Muscle layer of colon (tissue), 2 donors: ENCODE data around the gene FJX1.

Experiments used
- H3K27ac ChIP-seq: one replicate; pipeline ENCODE4 v1.7.0; 2013; ENCODE audit warnings: low read depth, mild to moderate bottlenecking, low read length, moderate library complexity
- H3K27me3 ChIP-seq, 2 donors: one replicate each; pipeline ENCODE4 v1.7.0; 2013; ENCODE audit warnings: low read length in 2 of 2, mild to moderate bottlenecking in 2 of 2; ENCODE audit not compliant: insufficient read depth in 2 of 2, control insufficient read depth in 1 of 2
- H3K36me3 ChIP-seq: one replicate; pipeline ENCODE4 v1.7.0; 2013; ENCODE audit warnings: mild to moderate bottlenecking, low read length; ENCODE audit not compliant: insufficient read depth
- H3K4me1 ChIP-seq: one replicate; pipeline ENCODE4 v1.7.0; 2013; ENCODE audit warnings: mild to moderate bottlenecking, low read length; ENCODE audit not compliant: insufficient read depth
- H3K4me3 ChIP-seq, 2 donors: one replicate each; pipeline ENCODE4 v1.7.0; 2013; ENCODE audit warnings: low read length in 2 of 2, low read depth in 1 of 2, mild to moderate bottlenecking in 1 of 2, moderate library complexity in 1 of 2
- H3K9ac ChIP-seq: one replicate; pipeline ENCODE4 v1.7.0; 2013; ENCODE audit warnings: low read length
- H3K9me3 ChIP-seq: one replicate; pipeline ENCODE4 v1.7.0; 2013; ENCODE audit warnings: mild to moderate bottlenecking, low read length
- donor health status: abdominal sarcoma.
- donor health status: Adenocarcinoma of cecum.

FJX1 gene

DNA sequence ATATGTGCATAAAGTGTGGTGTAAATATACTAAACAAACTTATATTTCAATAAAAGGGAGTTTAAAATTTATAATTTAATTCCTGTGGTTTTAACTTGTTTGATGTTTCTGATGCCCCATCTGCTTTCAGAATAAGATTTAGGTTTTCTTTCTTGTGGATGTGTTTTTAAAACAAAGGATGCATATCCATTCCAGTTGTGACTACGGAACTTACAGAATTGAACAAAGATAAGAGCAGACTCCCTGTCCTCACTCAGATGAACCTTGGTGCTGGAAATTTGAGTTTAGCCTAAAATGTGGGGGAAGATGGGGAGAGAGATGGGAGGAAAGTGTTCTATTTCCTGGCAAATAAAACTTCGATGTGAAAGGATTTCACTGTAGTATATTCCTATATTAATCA is 2.5 kb downstream of the FJX1 start:
- no peaks in the 10 kb centered on the region for H3K9me3 ChIP-seq
- no peak overlapping the region for H3K4me3 ChIP-seq
- H3K36me3 ChIP-seq, result no peaks in the 10 kb centered on the region
- H3K4me1 ChIP-seq, result peaks cover 10% of the 10 kb centered on the region
- H3K27ac ChIP-seq, result no peak overlapping the region
- H3K9ac ChIP-seq, result no peak overlapping the region
- peaks cover 22 to 27% of the 10 kb centered on the region in 2 donors for H3K27me3 ChIP-seq

DNA sequence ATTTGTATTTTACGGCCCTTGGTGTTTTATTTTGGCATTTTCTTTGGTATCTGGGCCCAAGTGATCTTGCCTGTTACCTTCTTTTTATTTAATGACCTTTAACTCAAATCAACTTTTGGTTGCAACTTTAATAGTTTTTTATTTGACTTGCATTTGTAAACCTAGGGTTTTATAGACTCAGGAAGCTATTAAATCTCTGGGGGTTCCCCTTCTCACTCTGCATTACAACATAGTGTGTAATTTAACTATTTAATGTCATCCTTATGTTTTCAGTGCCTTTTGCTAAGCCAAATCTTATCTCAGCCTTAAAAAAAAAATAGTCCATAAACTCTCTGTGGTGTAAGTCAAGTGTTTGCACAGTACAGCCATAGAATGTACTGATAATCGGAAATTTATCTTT is 3.4 kb downstream of the FJX1 start:
- H3K4me3 ChIP-seq, result no peak overlapping the region
- H3K9ac ChIP-seq, result no peak overlapping the region
- H3K27ac ChIP-seq, result no peak overlapping the region
- H3K36me3 ChIP-seq, result no peaks in the 10 kb centered on the region
- H3K4me1 ChIP-seq, result peaks cover 10% of the 10 kb centered on the region
- H3K27me3 ChIP-seq, result peaks cover 22 to 27% of the 10 kb centered on the region in 2 donors
- no peaks in the 10 kb centered on the region for H3K9me3 ChIP-seq

GRCh38 chr11:35622070-35622469 is 3.8 kb downstream of the FJX1 start:
- Histone ChIP-seq H3K27me3 (peaks cover 22 to 27% of the 10 kb centered on the region in 2 donors), H3K9ac (no peak overlapping the region), H3K27ac (no peak overlapping the region), H3K4me3 (no peak overlapping the region), H3K4me1 (peaks cover 10% of the 10 kb centered on the region), H3K9me3 (no peaks in the 10 kb centered on the region), H3K36me3 (no peaks in the 10 kb centered on the region)

- H3K27ac ChIP-seq, result no peak overlapping the region
- peaks cover 22 to 27% of the 10 kb centered on the region in 2 donors for H3K27me3 ChIP-seq
- no peak overlapping the region for H3K4me3 ChIP-seq
- H3K9me3 ChIP-seq, result no peaks in the 10 kb centered on the region
- H3K36me3 ChIP-seq, result no peaks in the 10 kb centered on the region
- H3K9ac ChIP-seq, result no peak overlapping the region
- H3K4me1 ChIP-seq, result peaks cover 6% of the 10 kb centered on the region
Measured at GRCh38 chr11:35623621-35624168, 5.4 kb downstream of the FJX1 start.

DNA sequence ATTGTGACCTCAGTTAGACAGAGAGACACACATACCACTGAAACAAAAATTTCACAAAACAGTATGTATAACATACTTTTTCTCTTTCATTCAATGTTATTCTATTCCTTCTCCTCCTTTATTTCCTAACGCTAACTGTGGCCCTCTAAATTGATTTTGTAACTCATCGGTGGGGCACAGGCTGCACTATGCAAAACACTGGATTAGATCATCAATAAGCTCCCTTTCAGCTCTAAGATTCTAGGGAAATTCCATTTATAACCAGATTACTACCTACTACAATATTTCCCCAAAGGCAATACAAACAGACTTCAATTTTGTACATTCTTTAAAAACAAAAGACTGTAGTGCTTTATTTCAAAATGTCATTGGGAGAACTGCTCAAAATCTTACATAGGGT is 6.1 kb downstream of the FJX1 start:
- Histone ChIP-seq H3K36me3 (no peaks in the 10 kb centered on the region), H3K4me1 (peaks cover 6% of the 10 kb centered on the region), H3K9ac (no peak overlapping the region), H3K9me3 (no peaks in the 10 kb centered on the region), H3K27me3 (peaks cover 17 to 27% of the 10 kb centered on the region in 2 donors), H3K4me3 (no peak overlapping the region), H3K27ac (no peak overlapping the region)

GRCh38 chr11:35624781-35625180 is 6.5 kb downstream of the FJX1 start:
- Histone ChIP-seq H3K4me3 (no peak overlapping the region), H3K9ac (no peak overlapping the region), H3K27ac (no peak overlapping the region), H3K9me3 (no peaks in the 10 kb centered on the region), H3K36me3 (no peaks in the 10 kb centered on the region), H3K27me3 (peaks cover 12 to 27% of the 10 kb centered on the region in 2 donors), H3K4me1 (peaks cover 4% of the 10 kb centered on the region)

DNA sequence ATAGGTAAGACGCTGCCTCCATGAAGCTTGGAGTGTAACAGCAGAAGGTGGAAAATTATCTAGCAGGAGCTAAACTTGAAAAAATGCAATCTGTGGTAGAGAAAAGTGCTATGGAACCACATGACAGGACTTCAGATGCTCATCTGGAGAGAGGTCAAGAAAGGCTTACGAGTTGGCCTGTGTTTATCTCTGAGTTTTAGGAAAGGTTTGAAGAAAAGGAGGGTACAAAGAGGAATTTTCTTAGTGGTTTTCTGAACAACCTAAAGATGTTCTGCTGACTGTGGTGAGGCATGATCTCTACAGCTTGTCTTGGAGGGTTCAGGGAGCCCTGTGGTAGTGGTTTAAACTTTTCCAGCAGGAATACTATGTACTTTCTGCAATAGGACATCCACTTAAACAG is 8.2 kb downstream of the FJX1 start:
- no peak overlapping the region for H3K9ac ChIP-seq
- H3K27me3 ChIP-seq, result peaks cover 6 to 19% of the 10 kb centered on the region in 2 donors
- H3K9me3 ChIP-seq, result no peaks in the 10 kb centered on the region
- H3K4me3 ChIP-seq, result no peak overlapping the region
- no peak overlapping the region for H3K27ac ChIP-seq
- no peaks in the 10 kb centered on the region for H3K4me1 ChIP-seq
- H3K36me3 ChIP-seq, result no peaks in the 10 kb centered on the region

DNA sequence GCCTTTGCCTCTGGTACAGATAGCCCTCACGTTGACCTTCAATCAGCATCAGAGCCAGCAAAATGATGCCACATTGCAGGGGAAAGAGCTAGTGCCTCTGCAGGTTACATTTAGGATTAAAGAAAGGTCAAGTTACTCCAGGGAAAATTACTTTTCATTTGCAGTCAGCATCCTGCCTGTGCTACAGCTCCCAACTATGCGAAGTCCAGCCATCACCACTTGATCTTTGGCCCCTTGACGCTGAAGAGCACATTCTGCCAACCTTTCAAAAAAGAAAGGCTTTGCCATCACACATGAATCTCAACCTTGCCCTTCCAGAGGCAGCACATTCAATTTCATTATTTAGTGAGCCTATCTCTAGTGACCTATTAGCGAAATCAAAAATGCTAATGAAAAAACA is 11.3 kb downstream of the FJX1 start:
- Histone ChIP-seq H3K36me3 (no peaks in the 10 kb centered on the region), H3K27ac (no peak overlapping the region), H3K9ac (no peak overlapping the region), H3K27me3 (no peaks in the 10 kb centered on the region), H3K9me3 (no peaks in the 10 kb centered on the region), H3K4me1 (no peaks in the 10 kb centered on the region), H3K4me3 (no peak overlapping the region)

- H3K4me1 ChIP-seq, result no peaks in the 10 kb centered on the region
- no peaks in the 10 kb centered on the region for H3K36me3 ChIP-seq
- no peak overlapping the region for H3K4me3 ChIP-seq
- H3K27me3 ChIP-seq, result no peaks in the 10 kb centered on the region
- H3K27ac ChIP-seq, result no peak overlapping the region
- no peaks in the 10 kb centered on the region for H3K9me3 ChIP-seq
- no peak overlapping the region for H3K9ac ChIP-seq
Measured at GRCh38 chr11:35629914-35630313, 11.7 kb downstream of the FJX1 start.

DNA sequence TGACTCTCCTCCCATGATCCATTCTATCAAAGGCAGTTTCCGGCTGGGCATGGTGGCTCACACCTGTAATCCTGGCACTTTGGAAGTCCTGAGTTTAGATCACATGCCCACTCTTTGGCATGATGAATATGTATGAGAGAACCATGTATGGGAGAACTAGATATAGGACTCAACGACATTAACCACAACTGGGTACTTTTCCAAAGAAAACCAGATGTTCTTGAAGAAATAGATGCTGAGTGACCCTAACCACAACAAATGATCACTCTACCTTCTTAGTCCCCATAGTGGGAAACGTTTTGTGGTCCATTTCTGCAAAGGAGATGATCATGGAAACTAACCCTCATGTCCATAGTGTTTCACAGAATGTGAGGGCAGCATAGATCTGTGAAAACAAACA is 13.6 kb downstream of the FJX1 start:
- H3K9me3 ChIP-seq, result no peaks in the 10 kb centered on the region
- H3K27ac ChIP-seq, result no peak overlapping the region
- H3K36me3 ChIP-seq, result no peaks in the 10 kb centered on the region
- H3K4me1 ChIP-seq, result no peaks in the 10 kb centered on the region
- H3K27me3 ChIP-seq, result no peaks in the 10 kb centered on the region
- H3K4me3 ChIP-seq, result no peak overlapping the region
- H3K9ac ChIP-seq, result no peak overlapping the region

DNA sequence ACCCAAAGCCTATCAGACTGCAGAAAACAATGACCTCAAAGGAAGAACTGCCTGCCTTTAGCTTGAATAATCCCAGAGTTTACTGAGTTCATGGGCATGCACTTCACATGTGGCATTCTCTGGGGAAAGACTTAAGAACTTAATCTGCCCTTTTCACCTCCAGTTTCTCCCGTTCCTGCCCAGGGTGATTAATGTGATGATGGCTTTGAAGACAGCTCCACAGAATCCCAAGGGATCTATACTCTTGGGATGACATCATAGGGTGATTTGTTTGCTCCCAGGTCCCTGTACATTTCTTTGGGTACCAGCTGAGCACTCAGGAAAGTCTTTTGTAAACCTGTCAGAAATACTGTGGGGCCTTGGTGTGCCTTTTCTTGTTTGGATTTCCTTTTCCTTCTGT is 14.0 kb downstream of the FJX1 start:
- Histone ChIP-seq H3K9ac (no peak overlapping the region), H3K27me3 (no peaks in the 10 kb centered on the region), H3K4me1 (no peaks in the 10 kb centered on the region), H3K36me3 (no peaks in the 10 kb centered on the region), H3K27ac (no peak overlapping the region), H3K4me3 (no peak overlapping the region), H3K9me3 (no peaks in the 10 kb centered on the region)

DNA sequence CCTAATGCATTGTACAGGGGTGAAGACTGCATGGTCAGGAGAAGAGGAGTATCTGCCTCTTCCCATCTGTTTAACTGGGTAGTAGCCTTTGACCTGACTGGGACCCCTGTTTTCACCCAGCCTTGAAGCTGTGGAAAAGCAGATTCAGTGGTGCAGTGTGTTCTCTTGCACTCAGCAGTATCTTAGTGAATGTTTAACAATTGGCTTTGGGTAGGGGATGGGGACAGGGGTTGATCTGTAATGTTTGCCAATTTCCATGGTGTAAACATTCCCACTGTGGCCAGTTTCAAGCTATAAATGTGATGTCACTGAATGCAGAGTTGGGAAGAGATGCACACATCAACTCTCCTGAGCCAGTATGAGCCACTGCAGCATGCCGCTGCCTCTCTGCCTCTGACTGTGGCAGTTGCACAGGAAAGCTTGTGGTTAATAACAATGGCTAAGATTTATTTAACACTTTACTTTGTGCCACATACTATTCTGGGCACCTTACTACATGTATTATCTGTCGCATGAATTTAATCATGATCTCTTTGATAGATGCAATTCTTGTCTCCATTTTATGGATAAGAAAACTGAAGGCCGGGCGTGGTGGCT is 15.7 kb downstream of the FJX1 start:
- no peaks in the 10 kb centered on the region for H3K9me3 ChIP-seq
- no peaks in the 10 kb centered on the region for H3K36me3 ChIP-seq
- peaks cover 0 to 4% of the 10 kb centered on the region in 2 donors for H3K27me3 ChIP-seq
- H3K9ac ChIP-seq, result no peak overlapping the region
- H3K4me3 ChIP-seq, result no peak overlapping the region
- H3K27ac ChIP-seq, result no peak overlapping the region
- no peaks in the 10 kb centered on the region for H3K4me1 ChIP-seq
